HAP-1 (cell line): Measurements from ENCODE around the gene LMF2.

ENCODE experiments used
- DNase-seq, 2 experiments: peaks; one replicate each; pipeline ENCODE4 v3.0.0-alpha.2; 2016 to 2020; ENCODE audit warnings: low spot score in 2 of 2
- H3K27me3 ChIP-seq: fragments of 250-450 bp; sonication (Bioruptor Pico); 2 replicates; pipeline ENCODE4 v1.5.1; 2020; ENCODE audit warnings: low read depth, mild to moderate bottlenecking, moderate library complexity
- H3K36me3 ChIP-seq: fragments of 250-450 bp; sonication (Bioruptor Pico); replicated peaks from 2 replicates; pipeline ENCODE4 v1.5.1; 2020; ENCODE audit warnings: mild to moderate bottlenecking
- H3K4me1 ChIP-seq: fragments of 250-450 bp; sonication (Bioruptor Pico); 2 replicates; pipeline ENCODE4 v1.5.1; 2020; ENCODE audit warnings: mild to moderate bottlenecking
- H3K4me3 ChIP-seq: fragments of 250-450 bp; sonication (Bioruptor Pico); 2 replicates; pipeline ENCODE4 v1.5.1; 2020; ENCODE audit warnings: mild to moderate bottlenecking, moderate library complexity
- H3K9me3 ChIP-seq: fragments of 250-450 bp; sonication (Bioruptor Pico); 2 replicates; pipeline ENCODE4 v1.5.1; 2020; ENCODE audit warnings: mild to moderate bottlenecking, moderate library complexity
- in situ Hi-C: fragments of 300-500 bp; cut with MboI; formaldehyde crosslinking; loops from 3 replicates; pipeline ENCODE4 v1.14.3; 2020; ENCODE audit warnings: low sequenced_read_pairs, inconsistent platforms, mixed read lengths

Gene LMF2

GRCh38 chr22:50481440-50482106 is 25.9 kb downstream of the LMF2 start, which contains the start of gene ADM2:
TSS of gene ADM2 (plus strand) at chr22:50481543. CDS start at chr22:50481848, 305 bp downstream.
- Histone ChIP-seq H3K27me3 (no peaks in the 10 kb centered on the region), H3K4me3 (peak within 1 kb of the TSS; percentile 60), H3K9me3 (no peaks in the 10 kb centered on the region), H3K36me3 (no peaks in the 10 kb centered on the region; the same call in 1 of the 2 replicates), H3K4me1 (no peaks in the 10 kb centered on the region)
- in situ Hi-C loops = no loop called here
- DNase-seq = peak; percentile 19 to 79

DNA sequence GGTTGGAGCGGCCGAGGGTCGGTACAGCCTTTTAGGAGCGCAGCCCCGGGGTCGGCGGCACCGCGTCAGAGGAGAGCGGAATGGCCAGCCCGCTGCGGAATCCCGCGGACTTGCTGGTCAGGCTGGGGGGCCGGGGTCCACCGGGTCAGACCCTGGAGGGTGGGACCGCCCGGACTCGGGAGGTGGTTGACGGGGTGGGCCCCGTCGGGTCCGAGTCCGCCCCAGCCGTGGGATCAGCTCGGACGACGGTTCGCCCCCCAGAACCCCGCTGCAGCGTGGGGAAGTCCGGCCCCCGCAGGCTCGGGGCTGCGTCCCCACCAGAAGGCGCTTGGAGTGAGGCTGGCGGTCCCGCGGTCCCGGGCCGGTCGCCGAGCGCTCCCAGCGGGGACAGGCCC is 26.5 kb downstream of the LMF2 start:
- Histone ChIP-seq H3K4me1 (no peaks in the 10 kb centered on the region), H3K36me3 (no peaks in the 10 kb centered on the region; the same call in 1 of the 2 replicates), H3K9me3 (no peaks in the 10 kb centered on the region), H3K27me3 (no peaks in the 10 kb centered on the region), H3K4me3 (peak overlapping the region; percentile 60)
- in situ Hi-C loops = no loop called here
- DNase-seq = no peak

- Histone ChIP-seq H3K27me3 (no peaks in the 10 kb centered on the region), H3K36me3 (no peaks in the 10 kb centered on the region; the same call in 1 of the 2 replicates), H3K9me3 (no peaks in the 10 kb centered on the region), H3K4me3 (no peak overlapping the region), H3K4me1 (peaks cover 4% of the 10 kb centered on the region)
- in situ Hi-C loops = no loop called here
- no peak for DNase-seq
These were observed 27.8 kb downstream of the LMF2 start for GRCh38 chr22:50479721-50480120.

DNA sequence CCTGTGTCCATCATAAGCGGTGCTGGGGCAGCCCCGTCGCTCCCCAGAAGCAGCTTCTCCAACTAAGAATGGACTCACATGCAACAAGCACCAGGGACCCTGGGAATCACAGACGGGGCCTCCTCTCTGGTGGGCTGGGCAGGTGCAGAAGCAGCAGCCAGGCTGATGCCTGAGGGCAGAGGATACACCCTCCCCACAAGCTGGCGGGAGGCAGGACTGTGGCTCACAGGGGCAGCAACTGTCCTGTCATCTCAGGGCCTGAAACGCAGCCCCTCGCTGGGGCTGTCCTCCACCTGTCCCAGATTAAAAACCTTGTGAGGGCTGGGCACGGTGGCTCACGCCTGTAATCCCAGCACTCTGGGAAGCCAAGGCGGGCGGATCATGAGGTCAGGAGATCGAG is 29.6 kb downstream of the LMF2 start:
- H3K4me3 ChIP-seq = no peak overlapping the region
- no peak for DNase-seq
- H3K36me3 ChIP-seq = peaks cover 5% of the 10 kb centered on the region; the same call in 1 of the 2 replicates
- peaks cover 12% of the 10 kb centered on the region for H3K4me1 ChIP-seq
- H3K27me3 ChIP-seq = no peaks in the 10 kb centered on the region
- H3K9me3 ChIP-seq = no peaks in the 10 kb centered on the region
- in situ Hi-C loops = no loop called here

DNA sequence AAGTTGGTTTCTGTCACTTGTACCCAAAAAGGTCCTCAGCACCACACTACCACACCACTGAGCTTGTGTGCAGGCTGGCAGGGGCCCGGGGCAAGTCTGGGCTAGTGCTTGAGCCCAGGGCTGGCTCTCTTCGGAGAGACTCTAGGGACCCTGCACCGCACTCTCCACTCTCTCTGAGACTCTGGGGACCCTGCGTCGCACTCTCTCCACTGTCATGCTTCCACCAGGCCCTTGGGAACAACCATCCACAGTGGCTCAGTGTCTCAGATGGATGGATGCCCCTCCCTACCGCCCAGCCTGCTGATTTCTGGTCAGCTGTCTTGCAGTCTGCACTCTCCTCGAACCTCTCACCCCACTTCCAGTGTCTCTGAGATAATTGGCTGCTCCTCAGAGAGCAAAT is 30.6 kb downstream of the LMF2 start:
- in situ Hi-C loops = no loop called here
- peaks cover 11% of the 10 kb centered on the region for H3K36me3 ChIP-seq
- H3K9me3 ChIP-seq = no peaks in the 10 kb centered on the region
- no peak for DNase-seq
- H3K27me3 ChIP-seq = no peaks in the 10 kb centered on the region
- peaks cover 12% of the 10 kb centered on the region for H3K4me1 ChIP-seq
- H3K4me3 ChIP-seq = no peak overlapping the region

DNA sequence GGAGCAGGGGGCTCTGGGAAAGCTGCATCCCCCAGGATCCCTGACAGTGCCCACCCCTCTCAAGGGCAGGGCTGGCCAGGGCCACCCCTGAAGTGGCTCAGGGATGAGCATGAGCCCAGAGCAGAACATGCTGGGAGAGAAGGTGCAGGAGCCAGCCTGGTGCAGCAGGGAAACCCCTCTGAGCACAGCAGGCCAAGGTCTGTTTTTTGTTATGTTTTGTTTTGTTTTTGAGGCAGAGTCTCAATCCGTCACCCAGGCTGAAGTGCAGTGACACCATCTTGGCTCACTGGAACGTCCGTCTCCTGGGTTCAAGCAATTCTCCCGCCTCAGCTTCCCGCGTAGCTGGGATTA is 31.9 kb downstream of the LMF2 start:
- no peak for DNase-seq
- no peaks in the 10 kb centered on the region for H3K9me3 ChIP-seq
- in situ Hi-C loops = no loop called here
- peaks cover 12% of the 10 kb centered on the region for H3K4me1 ChIP-seq
- no peaks in the 10 kb centered on the region for H3K27me3 ChIP-seq
- peaks cover 11% of the 10 kb centered on the region for H3K36me3 ChIP-seq
- H3K4me3 ChIP-seq = peak overlapping the region; percentile 44

DNA sequence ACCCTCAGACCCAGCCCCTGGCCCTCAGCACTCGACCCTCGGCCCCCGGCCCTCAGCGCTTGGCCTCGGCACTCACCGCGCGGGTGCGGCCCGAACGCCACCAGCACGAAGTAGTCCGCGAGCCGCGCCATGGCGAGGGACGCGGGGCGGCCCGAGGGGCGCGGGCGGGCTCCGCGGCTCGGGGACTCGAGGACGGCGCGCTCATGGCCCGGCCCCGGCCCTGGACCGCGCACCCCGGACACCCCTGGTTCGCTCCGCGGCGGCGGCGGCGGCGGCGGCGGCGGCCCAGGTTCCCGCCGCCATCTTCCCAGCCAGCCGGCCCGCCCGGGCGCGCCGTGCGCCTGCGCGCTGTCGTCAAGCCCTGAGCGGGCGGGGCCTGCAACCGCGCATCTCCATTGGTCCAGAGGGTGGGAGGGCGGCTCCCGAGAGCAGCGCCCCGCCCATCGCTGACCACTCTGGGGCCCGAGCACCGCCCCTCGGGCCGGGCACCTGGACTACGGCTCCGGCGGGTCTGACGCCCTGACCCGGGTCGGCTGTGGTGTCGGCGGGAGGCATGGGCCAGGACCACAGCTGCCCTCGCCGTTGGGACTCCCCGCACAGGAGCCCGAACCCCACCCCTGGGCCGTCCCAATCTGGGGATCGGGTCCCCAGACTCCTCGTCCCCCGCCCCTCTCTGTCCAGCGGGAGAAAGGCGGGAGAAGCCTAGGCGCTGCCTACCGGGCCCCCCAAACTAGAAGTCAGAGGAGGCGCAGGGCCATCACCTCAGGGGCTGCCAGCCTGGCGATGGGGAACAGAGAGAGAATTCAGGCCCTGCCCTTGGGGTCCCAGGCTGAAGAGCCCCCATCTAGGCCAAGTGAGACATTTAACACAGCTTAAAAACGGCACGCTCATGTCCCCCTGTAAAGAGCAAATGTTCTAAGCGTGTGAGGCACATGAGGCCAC is 32.5 kb downstream of the LMF2 start, which contains the start of gene SBF1:
TSS of gene SBF1 (minus strand) at position 326 of the 942 bp plus-strand sequence. CDS start at position 131, 195 bp downstream.
- Histone ChIP-seq H3K27me3 (no peaks in the 10 kb centered on the region), H3K4me1 (peaks cover 12% of the 10 kb centered on the region), H3K4me3 (peak within 1 kb of the TSS; percentile 60), H3K9me3 (no peaks in the 10 kb centered on the region), H3K36me3 (peaks cover 11% of the 10 kb centered on the region)
- in situ Hi-C loops = no loop called here
- peak; percentile 83 to 93 for DNase-seq

GRCh38 chr22:50473855-50474671 is 33.4 kb downstream of the LMF2 start:
- peak in 1 of 2 experiments; percentile 38 for DNase-seq
- peaks cover 12% of the 10 kb centered on the region for H3K4me1 ChIP-seq

DNA sequence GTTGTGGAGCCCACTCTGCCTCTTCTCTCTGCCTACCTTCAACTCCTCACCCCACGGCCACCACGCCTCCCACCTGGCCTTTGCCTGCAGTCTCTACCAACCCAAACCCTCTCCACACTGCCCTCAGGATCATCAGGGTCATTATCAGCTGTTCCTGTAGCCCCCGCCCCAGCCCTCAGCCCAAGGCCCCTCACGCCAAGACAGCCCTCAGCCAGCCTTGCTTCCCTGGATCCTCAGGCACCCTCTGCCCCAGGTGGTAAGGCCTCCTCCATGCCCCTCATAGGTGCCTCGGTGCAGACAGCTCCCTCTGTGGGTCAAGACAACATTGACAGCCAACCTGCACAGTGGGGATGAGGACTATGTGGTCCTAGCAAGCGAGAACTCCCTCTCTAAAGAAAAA is 34.4 kb downstream of the LMF2 start:
- Histone ChIP-seq H3K4me3 (peak overlapping the region; percentile 60; the same call in 1 of the 2 replicates), H3K36me3 (peaks cover 13% of the 10 kb centered on the region), H3K4me1 (peaks cover 12% of the 10 kb centered on the region), H3K27me3 (no peaks in the 10 kb centered on the region), H3K9me3 (no peaks in the 10 kb centered on the region)
- in situ Hi-C loops = no loop called here
- peak in 1 of 2 experiments; percentile 57 for DNase-seq

More at GRCh38 chr22:50473855-50474671, 33.4 kb downstream of the LMF2 start:
- Histone ChIP-seq H3K4me3 (peak overlapping the region; percentile 60), H3K27me3 (no peaks in the 10 kb centered on the region), H3K9me3 (no peaks in the 10 kb centered on the region), H3K36me3 (peaks cover 11% of the 10 kb centered on the region)
- in situ Hi-C loops = no loop called here

DNA sequence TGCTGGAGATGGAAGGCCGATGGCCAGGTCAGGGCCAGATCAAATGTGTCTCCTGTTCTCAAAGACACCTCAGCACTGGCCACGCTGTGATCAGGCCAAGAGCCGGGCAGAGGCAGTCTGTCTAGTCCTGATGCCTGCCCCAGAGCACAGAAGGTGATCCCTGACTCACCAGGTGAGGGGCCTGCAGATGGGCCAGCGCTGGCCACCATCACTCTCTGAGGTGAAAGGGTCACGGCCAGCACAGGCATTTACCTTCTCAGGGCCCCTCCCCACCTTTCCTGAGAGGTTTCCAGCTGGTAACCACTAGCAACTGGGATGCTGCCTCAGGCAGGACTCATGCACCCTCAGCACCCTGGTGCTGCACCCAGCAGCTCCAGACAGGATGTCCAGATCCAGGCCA is 35.5 kb downstream of the LMF2 start:
- no peaks in the 10 kb centered on the region for H3K27me3 ChIP-seq
- H3K4me1 ChIP-seq = peaks cover 12% of the 10 kb centered on the region
- H3K9me3 ChIP-seq = no peaks in the 10 kb centered on the region
- in situ Hi-C loops = no loop called here
- peaks cover 21% of the 10 kb centered on the region for H3K36me3 ChIP-seq
- DNase-seq = no peak
- H3K4me3 ChIP-seq = no peak overlapping the region

- H3K4me3 ChIP-seq = no peak overlapping the region
- no peak for DNase-seq
- no peaks in the 10 kb centered on the region for H3K27me3 ChIP-seq
- H3K36me3 ChIP-seq = peaks cover 27% of the 10 kb centered on the region
- no peaks in the 10 kb centered on the region for H3K9me3 ChIP-seq
- in situ Hi-C loops = no loop called here
- peaks cover 12% of the 10 kb centered on the region for H3K4me1 ChIP-seq
These were observed 36.2 kb downstream of the LMF2 start for GRCh38 chr22:50471197-50471847.

GRCh38 chr22:50470491-50470890 is 37.0 kb downstream of the LMF2 start:
- Histone ChIP-seq H3K4me1 (peaks cover 11% of the 10 kb centered on the region), H3K36me3 (peaks cover 35% of the 10 kb centered on the region), H3K27me3 (no peaks in the 10 kb centered on the region), H3K9me3 (no peaks in the 10 kb centered on the region), H3K4me3 (no peak overlapping the region)
- DNase-seq = no peak
- in situ Hi-C loops = no loop called here
